Central memory CD8-positive, alpha-beta T cell (primary cell): ENCODE data around the gene SNX1.

Experiments used
- ATAC-seq: fragments of 150-1000 bp; cut with Tn5 transposase; replicated peaks from 2 replicates; pipeline ENCODE4 v1.10.0; 2022; ENCODE audit warnings: mild to moderate bottlenecking, moderate FRiP score, moderate number of reproducible peaks; ENCODE audit not compliant: poor library complexity, severe bottlenecking; ENCODE audit errors: extremely low read depth
- DNase-seq, 2 donors: peaks; one replicate each; pipeline ENCODE4 v3.0.0; 2021; ENCODE audit warnings: low spot score in 2 of 2
- H3K27ac Mint-ChIP-seq: one replicate; pipeline ENCODE4 v1.8.0; 2022; ENCODE audit warnings: low read depth, mild to moderate bottlenecking, moderate library complexity, mixed read lengths
- H3K27me3 Mint-ChIP-seq: one replicate; pipeline ENCODE4 v1.8.0; 2022; ENCODE audit warnings: mixed read lengths
- H3K36me3 Mint-ChIP-seq: one replicate; pipeline ENCODE4 v1.8.0; 2022; ENCODE audit warnings: mild to moderate bottlenecking, moderate library complexity, mixed read lengths; ENCODE audit not compliant: insufficient read depth
- H3K4me1 Mint-ChIP-seq: one replicate; pipeline ENCODE4 v1.8.0; 2022; ENCODE audit warnings: mixed read lengths
- H3K4me3 Mint-ChIP-seq: one replicate; pipeline ENCODE4 v1.8.0; 2022; ENCODE audit warnings: mild to moderate bottlenecking, moderate library complexity, mixed read lengths
- H3K9me3 Mint-ChIP-seq: one replicate; pipeline ENCODE4 v1.8.0; 2022; ENCODE audit warnings: mixed read lengths

The SNX1 gene

DNA sequence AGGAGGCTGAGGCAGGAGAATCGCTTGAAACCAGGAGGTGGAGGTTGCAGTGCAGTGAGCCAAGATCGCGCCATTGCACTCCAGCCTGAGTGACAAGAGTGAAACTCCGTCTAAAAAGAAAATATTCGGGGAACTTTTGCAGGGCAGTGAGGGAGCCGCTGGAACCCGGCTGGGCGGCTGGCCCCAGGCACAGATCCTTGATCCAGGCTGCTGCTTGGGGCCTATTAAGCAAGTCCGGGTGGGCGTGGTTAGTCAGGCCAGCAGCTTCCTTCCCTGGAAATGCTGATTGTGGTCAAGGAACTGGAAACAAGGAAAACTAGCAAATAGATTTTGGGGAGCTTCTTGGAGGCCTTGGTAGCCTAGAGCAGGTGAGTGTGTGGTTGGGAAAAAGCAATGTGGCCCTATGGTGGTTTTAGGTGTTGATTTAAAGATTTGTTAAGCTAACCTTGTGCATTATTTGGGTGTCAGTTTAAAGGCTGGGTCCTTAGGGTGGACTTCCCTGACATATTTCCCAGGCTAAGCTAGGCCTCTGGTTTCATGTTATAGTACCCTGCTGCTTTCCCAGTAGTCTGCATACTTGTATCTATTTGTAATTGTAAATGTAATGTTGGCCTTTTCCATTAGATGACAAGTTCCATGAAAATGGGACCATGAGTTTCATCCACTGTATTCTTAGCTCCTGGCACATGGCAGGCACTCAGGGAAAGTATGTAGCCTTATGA is 38.0 kb downstream of the SNX1 start:
- no peak for ATAC-seq
- no peak for DNase-seq
- no peaks in the 10 kb centered on the region for H3K9me3 Mint-ChIP-seq
- no peak overlapping the region for H3K27ac Mint-ChIP-seq
- no peak overlapping the region for H3K4me3 Mint-ChIP-seq
- no peaks in the 10 kb centered on the region for H3K4me1 Mint-ChIP-seq
- H3K27me3 Mint-ChIP-seq, result no peaks in the 10 kb centered on the region
- peaks cover 76% of the 10 kb centered on the region for H3K36me3 Mint-ChIP-seq

DNA sequence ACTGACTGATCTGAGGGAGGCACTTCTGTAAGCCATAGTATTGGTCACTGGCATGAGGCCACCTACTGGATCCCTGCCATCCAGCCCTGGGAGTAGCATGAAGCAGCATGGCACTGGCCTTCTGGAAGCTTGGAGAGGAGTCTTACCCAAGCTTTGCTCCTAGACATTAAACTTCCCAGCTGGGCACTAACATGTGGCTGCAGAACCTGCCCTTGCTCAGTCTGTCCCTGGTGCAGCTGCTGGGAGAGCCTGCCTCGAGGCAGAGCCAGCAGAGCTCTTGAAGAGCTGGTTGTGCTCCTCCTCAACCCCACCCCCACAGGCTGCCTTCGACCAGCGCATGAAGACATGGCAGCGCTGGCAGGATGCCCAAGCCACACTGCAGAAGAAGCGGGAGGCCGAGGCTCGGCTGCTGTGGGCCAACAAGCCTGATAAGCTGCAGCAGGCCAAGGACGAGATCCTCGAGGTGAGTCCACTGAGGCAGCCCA is 38.6 kb downstream of the SNX1 start:
- Mint-ChIP-seq H3K4me3 (no peak overlapping the region), H3K9me3 (no peaks in the 10 kb centered on the region), H3K27me3 (no peaks in the 10 kb centered on the region), H3K4me1 (no peaks in the 10 kb centered on the region), H3K36me3 (peaks cover 70% of the 10 kb centered on the region), H3K27ac (no peak overlapping the region)
- ATAC-seq (no peak), DNase-seq (no peak)

- Mint-ChIP-seq H3K4me3 (no peak overlapping the region), H3K27me3 (no peaks in the 10 kb centered on the region), H3K27ac (no peak overlapping the region), H3K4me1 (no peaks in the 10 kb centered on the region), H3K36me3 (peaks cover 59% of the 10 kb centered on the region), H3K9me3 (no peaks in the 10 kb centered on the region)
- DNase-seq, result no peak
- ATAC-seq, result no peak
These were observed 40.6 kb downstream of the SNX1 start for GRCh38 chr15:64136347-64136746.

DNA sequence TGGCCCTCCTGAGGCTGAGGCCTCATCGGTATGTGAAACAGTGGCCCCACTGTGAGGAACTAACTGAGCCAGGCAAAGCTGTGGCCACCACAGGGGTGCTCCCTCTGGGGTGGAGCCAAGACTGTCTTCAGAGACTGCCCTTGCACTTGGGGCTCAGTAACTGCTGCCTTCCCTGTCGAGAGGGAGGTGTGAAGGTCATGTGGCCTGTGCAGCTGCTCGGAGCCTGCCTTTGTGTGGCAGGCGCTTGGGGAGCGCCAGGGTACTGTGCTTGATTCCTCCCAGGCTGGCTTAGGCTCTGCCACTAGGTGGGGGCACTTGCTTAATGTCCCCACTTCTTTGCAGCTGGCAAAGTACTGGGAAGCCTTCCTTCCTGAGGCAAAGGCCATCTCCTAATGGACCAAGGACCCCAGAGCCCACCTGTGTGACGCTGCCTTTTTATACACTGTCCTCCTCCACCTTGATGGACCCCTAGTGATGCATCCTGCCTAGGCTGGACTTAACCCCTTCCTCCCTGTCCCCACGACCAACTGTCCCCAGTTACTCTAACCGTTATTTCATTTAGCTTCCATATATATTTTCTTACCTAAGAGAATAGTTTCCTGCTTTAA is 41.5 kb downstream of the SNX1 start:
- H3K4me1 Mint-ChIP-seq, result no peaks in the 10 kb centered on the region
- DNase-seq, result no peak
- ATAC-seq, result no peak
- H3K27me3 Mint-ChIP-seq, result no peaks in the 10 kb centered on the region
- no peak overlapping the region for H3K4me3 Mint-ChIP-seq
- no peak overlapping the region for H3K27ac Mint-ChIP-seq
- H3K36me3 Mint-ChIP-seq, result peaks cover 51% of the 10 kb centered on the region
- H3K9me3 Mint-ChIP-seq, result no peaks in the 10 kb centered on the region

DNA sequence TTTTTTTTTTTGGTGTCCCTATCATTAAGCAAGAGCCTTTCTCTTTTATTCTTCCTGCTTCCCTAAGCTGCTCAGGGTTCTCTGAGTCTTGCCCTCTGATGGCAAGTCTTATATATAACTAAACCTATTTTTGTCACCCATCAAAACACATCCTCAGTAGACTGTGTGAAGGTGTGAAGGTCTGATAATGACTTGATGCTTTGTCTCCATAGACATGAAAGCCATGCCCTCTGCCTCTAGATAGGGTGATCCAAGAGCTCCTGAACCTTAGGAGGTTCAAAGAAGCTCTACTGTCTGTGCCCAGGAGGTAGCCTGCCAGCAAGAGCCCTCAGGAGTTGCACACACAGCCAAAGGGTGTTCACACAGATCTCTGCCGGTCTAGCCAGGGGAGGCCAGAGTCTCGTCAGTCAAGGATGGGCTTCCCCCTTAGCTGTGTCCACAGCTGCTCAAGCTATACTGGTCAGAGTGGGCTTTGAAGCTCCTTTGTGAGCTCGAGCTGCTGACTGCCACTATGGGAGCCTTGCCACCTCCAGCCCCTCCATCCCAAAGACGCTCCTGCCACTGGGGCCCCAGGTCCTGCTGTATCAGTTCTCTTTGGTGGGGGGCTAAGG is 42.7 kb downstream of the SNX1 start:
- no peaks in the 10 kb centered on the region for H3K4me1 Mint-ChIP-seq
- ATAC-seq (no peak), DNase-seq (no peak)
- no peaks in the 10 kb centered on the region for H3K9me3 Mint-ChIP-seq
- no peak overlapping the region for H3K27ac Mint-ChIP-seq
- peaks cover 45% of the 10 kb centered on the region for H3K36me3 Mint-ChIP-seq
- no peak overlapping the region for H3K4me3 Mint-ChIP-seq
- no peaks in the 10 kb centered on the region for H3K27me3 Mint-ChIP-seq

- H3K27ac Mint-ChIP-seq, result no peak overlapping the region
- no peak for ATAC-seq
- H3K27me3 Mint-ChIP-seq, result no peaks in the 10 kb centered on the region
- DNase-seq, result no peak
- H3K36me3 Mint-ChIP-seq, result peaks cover 20% of the 10 kb centered on the region
- no peaks in the 10 kb centered on the region for H3K4me1 Mint-ChIP-seq
- no peak overlapping the region for H3K4me3 Mint-ChIP-seq
- H3K9me3 Mint-ChIP-seq, result no peaks in the 10 kb centered on the region
These were observed 46.2 kb downstream of the SNX1 start for GRCh38 chr15:64141798-64142512.

- Mint-ChIP-seq H3K27me3 (no peaks in the 10 kb centered on the region), H3K27ac (no peak overlapping the region), H3K36me3 (peaks cover 14% of the 10 kb centered on the region), H3K9me3 (no peaks in the 10 kb centered on the region), H3K4me3 (no peak overlapping the region), H3K4me1 (no peaks in the 10 kb centered on the region)
- ATAC-seq, result no peak
- DNase-seq, result no peak
These were observed 47.5 kb downstream of the SNX1 start for GRCh38 chr15:64143276-64143675.

DNA sequence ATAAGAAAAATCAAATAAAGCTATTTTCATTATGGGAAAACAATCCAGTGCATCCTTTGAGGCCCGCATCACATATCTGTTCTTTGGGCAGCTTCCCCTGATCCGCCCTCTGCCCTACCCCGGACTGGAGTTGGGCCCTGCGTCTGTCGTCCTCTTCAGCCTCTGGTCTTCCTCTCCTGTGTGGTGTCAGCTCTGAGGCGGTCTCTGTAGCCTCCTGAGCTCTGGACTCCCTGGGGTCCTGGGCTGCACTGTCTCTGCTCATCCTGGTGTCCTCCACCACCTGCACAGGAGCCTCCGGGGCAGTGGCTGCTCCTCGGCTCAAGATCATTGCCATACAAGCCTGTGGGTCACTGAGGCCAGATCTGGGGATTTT is 48.4 kb downstream of the SNX1 start:
- Mint-ChIP-seq H3K9me3 (no peaks in the 10 kb centered on the region), H3K27me3 (no peaks in the 10 kb centered on the region), H3K4me3 (no peak overlapping the region), H3K36me3 (peaks cover 12% of the 10 kb centered on the region), H3K27ac (no peak overlapping the region), H3K4me1 (no peaks in the 10 kb centered on the region)
- DNase-seq (no peak), ATAC-seq (no peak)

DNA sequence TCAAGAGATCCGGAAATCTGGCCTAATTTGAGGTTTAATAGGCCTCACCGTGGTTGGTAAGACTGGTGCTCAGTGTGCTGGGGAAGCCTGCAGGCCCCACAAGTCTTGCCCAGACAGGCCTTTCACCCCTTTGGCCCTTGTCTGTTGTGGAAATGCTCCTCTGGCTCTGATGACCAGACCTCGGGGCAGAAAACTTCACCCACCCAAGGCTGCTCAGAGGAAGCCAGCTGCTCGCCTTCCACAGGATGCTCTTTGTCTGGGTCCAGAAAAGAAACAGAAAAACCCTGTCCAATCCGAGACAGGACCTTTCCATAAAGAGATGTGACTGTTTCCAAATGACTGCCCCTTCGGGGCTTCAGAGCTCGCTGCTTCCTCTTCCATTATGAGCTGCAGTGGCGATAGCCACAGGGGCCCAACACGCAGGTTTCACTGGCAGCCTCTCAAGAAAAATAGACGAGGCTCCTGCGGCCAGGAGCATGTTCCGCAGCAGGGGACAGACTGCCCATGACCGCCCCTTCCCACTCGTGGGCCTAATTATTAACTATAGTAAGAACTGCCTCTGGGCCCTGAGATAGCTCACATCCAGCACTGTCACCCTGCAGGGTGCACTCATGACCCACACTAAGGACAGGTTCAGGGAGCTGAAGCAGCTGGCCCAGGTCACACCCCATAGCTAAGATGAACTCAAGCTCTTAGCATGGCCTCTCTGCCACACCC is 48.9 kb downstream of the SNX1 start:
- no peak for ATAC-seq
- Mint-ChIP-seq H3K36me3 (peaks cover 14% of the 10 kb centered on the region), H3K4me1 (peaks cover 5% of the 10 kb centered on the region)

GRCh38 chr15:64146041-64146440 is 50.3 kb downstream of the SNX1 start:
- Mint-ChIP-seq H3K9me3 (no peaks in the 10 kb centered on the region), H3K36me3 (peaks cover 10% of the 10 kb centered on the region), H3K4me3 (no peak overlapping the region), H3K27me3 (peaks cover 6% of the 10 kb centered on the region), H3K27ac (no peak overlapping the region), H3K4me1 (peaks cover 15% of the 10 kb centered on the region)
- no peak for DNase-seq
- no peak for ATAC-seq

More for the DNA sequence above, 48.9 kb downstream of the SNX1 start:
- Mint-ChIP-seq H3K27me3 (no peaks in the 10 kb centered on the region), H3K27ac (no peak overlapping the region), H3K4me3 (no peak overlapping the region), H3K9me3 (no peaks in the 10 kb centered on the region)
- no peak for DNase-seq

- DNase-seq (no peak), ATAC-seq (no peak)
- Mint-ChIP-seq H3K4me1 (peaks cover 17% of the 10 kb centered on the region), H3K27me3 (peaks cover 9% of the 10 kb centered on the region), H3K9me3 (no peaks in the 10 kb centered on the region), H3K36me3 (peaks cover 10% of the 10 kb centered on the region), H3K4me3 (no peak overlapping the region), H3K27ac (no peak overlapping the region)
These were observed 50.7 kb downstream of the SNX1 start for GRCh38 chr15:64146520-64146884.

DNA sequence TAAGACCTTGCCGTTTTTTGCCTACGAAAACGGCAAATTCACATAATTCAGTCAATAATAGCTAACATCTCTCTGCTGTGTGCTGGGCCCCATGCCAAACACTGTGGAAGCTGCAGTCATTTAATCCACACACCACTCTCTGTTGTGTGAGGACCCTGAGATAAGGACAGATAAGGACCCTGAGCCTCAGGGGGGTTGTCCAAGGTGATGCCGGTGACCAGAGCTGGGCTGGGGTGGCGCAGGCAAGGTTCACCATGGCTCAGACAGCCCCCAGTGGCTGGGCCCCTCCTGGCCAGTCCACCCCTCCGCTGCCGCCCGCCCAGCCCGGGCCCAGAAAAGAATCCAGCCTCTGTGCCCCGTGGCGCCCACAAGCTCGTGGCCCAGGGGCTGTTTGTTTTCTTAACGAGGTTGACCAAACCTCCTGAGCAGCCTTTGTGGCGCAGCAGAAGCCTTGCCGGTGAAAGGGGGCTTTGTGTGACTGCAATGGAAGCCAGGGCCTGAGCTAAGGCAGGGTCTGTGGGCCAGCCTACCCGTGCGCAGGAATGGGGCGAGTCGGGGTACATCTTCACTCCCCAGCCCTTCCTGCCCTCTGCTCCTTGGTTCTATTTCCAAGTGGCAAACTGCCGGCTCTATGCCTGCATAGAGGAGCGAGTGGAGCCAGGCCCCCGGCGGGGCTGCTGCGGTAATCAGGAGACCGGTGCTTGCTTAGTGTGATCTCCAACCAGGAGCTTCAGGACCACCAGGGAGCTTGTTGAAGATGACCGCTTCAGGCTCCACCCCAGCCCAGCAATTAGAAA is 51.3 kb downstream of the SNX1 start:
- Mint-ChIP-seq H3K4me3 (no peak overlapping the region), H3K36me3 (peaks cover 10% of the 10 kb centered on the region), H3K9me3 (no peaks in the 10 kb centered on the region), H3K27ac (no peak overlapping the region), H3K27me3 (peaks cover 9% of the 10 kb centered on the region), H3K4me1 (peaks cover 17% of the 10 kb centered on the region)
- DNase-seq, result no peak
- no peak for ATAC-seq
